Neural progenitor cell (in vitro differentiated cells): ENCODE data around the gene E2F1. TPM values are rescaled to one million over a fixed set of nuclear protein-coding genes. Genes with fewer than 3 reads are reported as not detected.

ENCODE experiments used
- DNase-seq: peaks from one replicate; pipeline ENCODE4 v3.0.0-alpha.2; 2016; ENCODE audit warnings: low spot score
- H2AFZ ChIP-seq: fragments of 200-600 bp; sonication (generic); replicated peaks from 2 replicates; pipeline ENCODE4 v1.6.1; 2016; ENCODE audit warnings: antibody characterized with exemption
- H3F3A ChIP-seq: fragments of 200-600 bp; sonication (generic); 2 replicates; pipeline ENCODE4 v1.6.1; 2016; ENCODE audit warnings: antibody characterized with exemption, low read depth
- H3K27ac ChIP-seq: fragments of 200-600 bp; sonication (generic); 2 replicates; pipeline ENCODE4 v1.5.1; 2016; ENCODE audit warnings: mild to moderate bottlenecking
- H3K27me3 ChIP-seq: fragments of 200-600 bp; sonication (generic); 2 replicates; pipeline ENCODE4 v1.6.1; 2016; ENCODE audit warnings: mild to moderate bottlenecking, moderate library complexity
- H3K36me3 ChIP-seq: fragments of 200-600 bp; sonication (generic); 2 replicates; pipeline ENCODE4 v1.5.1; 2016
- H3K4me1 ChIP-seq: fragments of 200-600 bp; sonication (generic); 2 replicates; pipeline ENCODE4 v1.6.1; 2016; ENCODE audit warnings: mixed run types
- H3K4me2 ChIP-seq: fragments of 200-600 bp; sonication (generic); 2 replicates; pipeline ENCODE4 v1.6.1; 2016
- H3K4me3 ChIP-seq: fragments of 200-600 bp; sonication (generic); 2 replicates; pipeline ENCODE4 v1.5.1; 2016
- H3K79me2 ChIP-seq: fragments of 200-600 bp; sonication (generic); 2 replicates; pipeline ENCODE4 v1.6.1; 2016; ENCODE audit warnings: low read depth
- H3K9ac ChIP-seq: fragments of 200-600 bp; sonication (generic); 2 replicates; pipeline ENCODE4 v1.6.1; 2016
- H3K9me3 ChIP-seq: fragments of 200-600 bp; sonication (generic); 2 replicates; pipeline ENCODE4 v1.5.1; 2016; ENCODE audit warnings: low read depth
- H4K20me1 ChIP-seq: fragments of 200-600 bp; sonication (generic); 2 replicates; pipeline ENCODE4 v1.6.1; 2016; ENCODE audit warnings: low read depth
- H3K27ac Mint-ChIP-seq: 3 replicates; pipeline ENCODE4 v1.8.0; 2021; ENCODE audit warnings: mixed read lengths
- H3K27me3 Mint-ChIP-seq: 2 replicates; pipeline ENCODE4 v1.8.0; 2022; ENCODE audit warnings: low read depth, mild to moderate bottlenecking, inconsistent platforms, moderate library complexity, mixed read lengths; ENCODE audit not compliant: insufficient read depth
- H3K36me3 Mint-ChIP-seq: 3 replicates; pipeline ENCODE4 v1.8.0; 2021; ENCODE audit warnings: mixed read lengths
- H3K4me1 Mint-ChIP-seq: 3 replicates; pipeline ENCODE4 v1.8.0; 2021; ENCODE audit warnings: mixed read lengths
- H3K4me3 Mint-ChIP-seq: 3 replicates; pipeline ENCODE4 v1.8.0; 2021; ENCODE audit warnings: mild to moderate bottlenecking, moderate library complexity, mixed read lengths
- H3K9me3 Mint-ChIP-seq: 3 replicates; pipeline ENCODE4 v1.8.0; 2020; ENCODE audit warnings: mixed read lengths
- CTCF ChIP-seq: fragments of 200-600 bp; sonication (generic); IDR thresholded peaks from 2 replicates; pipeline ENCODE4 v1.5.1; 2017; ENCODE audit warnings: antibody characterized with exemption, mild to moderate bottlenecking
- EZH2 ChIP-seq: fragments of 200-600 bp; sonication (generic); IDR thresholded peaks from 2 replicates; pipeline ENCODE4 v1.6.1; 2017; ENCODE audit warnings: antibody characterized with exemption, mild to moderate bottlenecking, moderate library complexity
- EZH2phosphoT487 ChIP-seq: fragments of 200-600 bp; sonication (generic); IDR thresholded peaks from 2 replicates; pipeline ENCODE4 v1.6.1; 2017; ENCODE audit warnings: antibody characterized with exemption
- total RNA-seq: library from RNA; depleted of rRNA; stranded (reverse); fragments of >200 nt; gene quantifications from 2 replicates; pipeline ENCODE4 v1.2.3, GENCODE V29; 2015; ENCODE audit warnings: low replicate concordance

The E2F1 gene
- total RNA-seq, result 9.7 and 29.7 TPM in 2 replicates

- Mint-ChIP-seq H3K27me3 (peaks cover 2% of the 10 kb centered on the region), H3K9me3 (no peaks in the 10 kb centered on the region), H3K4me3 (peak within 1 kb of the TSS; percentile 92), H3K27ac (peak within 1 kb of the TSS; percentile 80), H3K4me1 (peaks cover 33% of the 10 kb centered on the region), H3K36me3 (no peaks in the 10 kb centered on the region)
- Histone ChIP-seq H3K79me2 (peaks cover 43% of the 10 kb centered on the region), H2AFZ (peak within 1 kb of the TSS; percentile 73), H3K4me1 (peaks cover 20% of the 10 kb centered on the region), H3K4me3 (peak within 1 kb of the TSS; percentile 65), H3K36me3 (no peaks in the 10 kb centered on the region), H3F3A (peaks cover 18% of the 10 kb centered on the region), H3K27ac (no peak within 1 kb of the TSS), H4K20me1 (peaks cover 43% of the 10 kb centered on the region), H3K27me3 (no peaks in the 10 kb centered on the region), H3K9me3 (no peaks in the 10 kb centered on the region), H3K4me2 (peak within 1 kb of the TSS; percentile 88), H3K9ac (no peak within 1 kb of the TSS)
- peak; percentile 99 for DNase-seq
- TF ChIP-seq EZH2, result no peak
- TF ChIP-seq EZH2phosphoT487, result no peak
- peak; percentile 34 for TF ChIP-seq CTCF
These were observed at the start of gene E2F1 for GRCh38 chr20:33686100-33686983. Gene E2F1, minus strand, starts transcription at chr20:33686385. Its CDS starts 121 bp downstream, at chr20:33686264.

- Histone ChIP-seq H3K4me3 (no peak overlapping the region), H3K4me2 (no peak overlapping the region), H3K27ac (no peak overlapping the region), H3K4me1 (peaks cover 10% of the 10 kb centered on the region), H3K9ac (no peak overlapping the region), H4K20me1 (no peaks in the 10 kb centered on the region), H3K36me3 (no peaks in the 10 kb centered on the region), H3K27me3 (no peaks in the 10 kb centered on the region), H2AFZ (no peak overlapping the region), H3K79me2 (no peaks in the 10 kb centered on the region), H3K9me3 (peaks cover 7% of the 10 kb centered on the region), H3F3A (peaks cover 30% of the 10 kb centered on the region)
- no peak overlapping the region for H3K4me3 Mint-ChIP-seq
- peak overlapping the region; percentile 1 for H3K27ac Mint-ChIP-seq
- TF ChIP-seq EZH2phosphoT487 (no peak), CTCF (no peak)
- H3K4me1 Mint-ChIP-seq, result peaks cover 19% of the 10 kb centered on the region
- H3K27me3 Mint-ChIP-seq, result peaks cover 12% of the 10 kb centered on the region
- peaks cover 11% of the 10 kb centered on the region for H3K36me3 Mint-ChIP-seq
- DNase-seq, result no peak
- H3K9me3 Mint-ChIP-seq, result peaks cover 20% of the 10 kb centered on the region
These were observed 47.7 kb upstream of the E2F1 start for GRCh38 chr20:33733654-33734576.

GRCh38 chr20:33732166-33732970 is 46.2 kb upstream of the E2F1 start:
- no peak overlapping the region for H3K9ac ChIP-seq
- no peaks in the 10 kb centered on the region for H4K20me1 ChIP-seq
- peaks cover 7% of the 10 kb centered on the region for H3K9me3 ChIP-seq
- H3F3A ChIP-seq, result peaks cover 30% of the 10 kb centered on the region
- H3K79me2 ChIP-seq, result no peaks in the 10 kb centered on the region
- Mint-ChIP-seq H3K36me3 (peaks cover 11% of the 10 kb centered on the region), H3K9me3 (peaks cover 16% of the 10 kb centered on the region), H3K4me3 (peak overlapping the region; percentile 83), H3K27me3 (peaks cover 12% of the 10 kb centered on the region), H3K27ac (peak overlapping the region; percentile 87), H3K4me1 (peaks cover 19% of the 10 kb centered on the region)
- H3K4me1 ChIP-seq, result peaks cover 10% of the 10 kb centered on the region
- no peak for DNase-seq
- H3K27me3 ChIP-seq, result no peaks in the 10 kb centered on the region
- no peaks in the 10 kb centered on the region for H3K36me3 ChIP-seq
- H3K27ac ChIP-seq, result peak overlapping the region; percentile 61
- H3K4me2 ChIP-seq, result peak overlapping the region; percentile 91
- TF ChIP-seq EZH2phosphoT487, result no peak
- TF ChIP-seq CTCF, result no peak
- TF ChIP-seq EZH2, result no peak
- H3K4me3 ChIP-seq, result peak overlapping the region; percentile 43
- H2AFZ ChIP-seq, result peak overlapping the region; percentile 74
